GM15510 (cell line): ENCODE measurements around the gene IL24.

Experiments used
- POLR2A ChIP-seq: IDR thresholded peaks from 3 replicates; pipeline ENCODE4 v1.6.1; 2011; ENCODE audit warnings: borderline replicate concordance; ENCODE audit not compliant: insufficient read length; ENCODE audit errors: extremely low read depth

IL24 gene

GRCh38 chr1:206949641-206950040 is 52.4 kb downstream of the IL24 start:
- TF ChIP-seq POLR2A, result no peak

DNA sequence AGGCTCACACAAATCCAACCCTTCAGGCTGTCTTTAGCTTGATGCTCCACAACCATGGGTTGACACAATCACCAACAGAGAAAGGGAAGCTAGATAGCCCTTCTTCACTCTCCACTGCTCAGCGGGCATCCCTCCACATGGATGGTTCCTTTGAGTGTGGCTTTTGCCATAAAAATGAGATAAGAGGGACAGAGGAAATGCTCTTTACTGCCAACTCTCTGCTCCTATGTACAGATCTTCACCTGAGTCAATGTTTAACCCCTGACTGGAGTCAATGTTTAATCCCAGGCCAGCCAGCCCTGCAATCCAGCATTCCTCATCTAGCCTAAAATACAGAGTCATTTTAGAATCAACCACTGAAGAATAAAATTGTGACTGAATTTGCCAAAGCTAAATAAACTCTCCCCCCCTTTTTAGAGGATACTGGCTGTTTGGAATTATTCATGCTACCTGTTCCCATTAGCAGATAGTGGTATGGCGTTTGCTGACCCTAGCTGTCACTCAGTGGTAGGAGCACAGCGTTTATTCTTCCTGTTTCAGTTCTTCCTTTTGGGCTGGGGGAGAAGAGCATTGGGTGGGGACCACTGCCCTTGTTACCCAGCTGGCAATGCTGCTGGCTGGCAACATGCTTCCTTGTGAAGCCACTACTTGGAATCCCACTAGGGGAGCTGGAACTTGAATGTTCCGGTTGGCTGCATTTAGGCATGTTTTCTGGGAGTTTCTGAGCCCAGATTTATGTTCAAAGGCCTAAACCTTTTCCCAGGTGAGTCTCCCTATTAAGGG is 54.3 kb downstream of the IL24 start:
- no peak for TF ChIP-seq POLR2A

DNA sequence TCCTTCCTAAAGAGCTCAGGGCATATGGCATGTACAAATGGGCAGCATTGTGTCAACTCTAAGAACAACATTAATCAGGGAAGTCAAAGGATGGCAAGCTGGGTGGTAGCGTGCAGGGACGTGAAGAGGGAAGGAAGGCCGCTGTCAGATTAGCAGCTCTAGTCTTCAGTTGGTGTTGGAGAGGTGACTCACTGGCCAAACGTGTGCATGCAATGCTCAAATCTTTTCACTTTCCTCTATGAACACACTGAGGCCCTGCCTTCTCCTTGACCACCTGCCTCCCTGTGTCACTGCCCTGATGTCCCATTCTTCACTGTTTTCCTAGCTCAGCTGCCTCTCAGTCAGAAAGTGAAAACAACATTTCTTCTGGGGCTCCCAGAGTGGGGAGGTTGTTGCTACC is 54.9 kb downstream of the IL24 start:
- no peak for TF ChIP-seq POLR2A

DNA sequence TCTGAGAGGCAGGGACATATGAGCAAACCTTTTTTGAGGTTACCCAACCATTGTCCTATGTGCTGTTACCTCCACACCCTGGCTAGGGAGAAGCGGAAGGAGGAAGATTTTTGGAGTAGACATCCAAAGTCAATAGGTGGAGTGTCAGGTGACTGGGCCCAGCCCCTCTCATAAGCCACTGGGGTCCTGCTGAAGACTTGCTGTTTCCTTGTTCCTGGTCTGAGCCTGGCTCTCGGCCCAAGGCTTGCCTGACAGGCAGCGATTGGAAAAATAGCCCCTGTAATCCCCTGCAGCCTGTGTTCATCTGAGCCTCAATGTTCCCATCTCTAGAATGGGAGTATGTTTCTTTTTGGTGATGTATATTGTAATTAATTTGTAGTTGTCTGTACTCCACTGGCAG is 55.9 kb downstream of the IL24 start:
- no peak for TF ChIP-seq POLR2A

GRCh38 chr1:206953626-206954025 is 56.4 kb downstream of the IL24 start:
- no peak for TF ChIP-seq POLR2A
